IMR-90 (cell line): ENCODE results near the gene C2orf68.

ENCODE experiments used
- CHD1 ChIP-seq: IDR thresholded peaks from 2 replicates; pipeline ENCODE4 v1.6.1; 2012; ENCODE audit warnings: low read depth, low read length, improper control_type of control experiment
- CTCF ChIP-seq: conservative IDR thresholded peaks from 2 replicates; pipeline ENCODE4 v1.5.1; 2012; ENCODE audit warnings: mild to moderate bottlenecking, low read depth, low read length, improper control_type of control experiment
- ELK1 ChIP-seq: fragments of 150-350 bp; IDR thresholded peaks from 2 replicates; pipeline ENCODE4 v1.6.1; 2016; ENCODE audit warnings: low read depth, mild to moderate bottlenecking, low read length, moderate library complexity, borderline replicate concordance
- FOS ChIP-seq: fragments of 150-350 bp; IDR thresholded peaks from 2 replicates; pipeline ENCODE4 v1.6.1; 2016; ENCODE audit warnings: low read depth, low read length
- MAFK ChIP-seq: IDR thresholded peaks from 2 replicates; pipeline ENCODE4 v1.6.1; 2012; ENCODE audit warnings: low read depth, low read length, improper control_type of control experiment
- POLR2A ChIP-seq: IDR thresholded peaks from 2 replicates; pipeline ENCODE4 v1.6.1; 2012; ENCODE audit warnings: mild to moderate bottlenecking, low read depth, low read length
- RFX5 ChIP-seq: IDR thresholded peaks from 2 replicates; pipeline ENCODE4 v1.8.0; 2012; ENCODE audit warnings: low read depth, mild to moderate bottlenecking, low read length, moderate library complexity

- TF ChIP-seq CTCF (no peak), ELK1 (no peak), CHD1 (no peak), FOS (no peak), RFX5 (no peak), POLR2A (no peak), MAFK (no peak)
These were observed 19.4 kb upstream of the C2orf68 start for GRCh38 chr2:85631316-85631715.
